Stimulated activated CD4-positive, alpha-beta T cell treated with anti-CD3 and anti-CD28 coated beads, Interleukin-12 subunit alpha, Interleukin-12 subunit beta, amount 100 ng/mL, for 4 hours (primary cell): ENCODE results near the gene IGSF22.
"Not testable (repeated sequence)": the region's sequence is repeated elsewhere in the genome, so short reads cannot be mapped to it uniquely, and the experiment has no call there.

ENCODE experiments used
- DNase-seq: peaks from one replicate; pipeline ENCODE4 v3.0.0-alpha.2; 2020

IGSF22 gene

GRCh38 chr11:18709414-18709813, 16.6 kb downstream of the IGSF22 start:
- DNase-seq: no peak

GRCh38 chr11:18707811-18708340, 18.1 kb downstream of the IGSF22 start:
- no peak for DNase-seq

DNA sequence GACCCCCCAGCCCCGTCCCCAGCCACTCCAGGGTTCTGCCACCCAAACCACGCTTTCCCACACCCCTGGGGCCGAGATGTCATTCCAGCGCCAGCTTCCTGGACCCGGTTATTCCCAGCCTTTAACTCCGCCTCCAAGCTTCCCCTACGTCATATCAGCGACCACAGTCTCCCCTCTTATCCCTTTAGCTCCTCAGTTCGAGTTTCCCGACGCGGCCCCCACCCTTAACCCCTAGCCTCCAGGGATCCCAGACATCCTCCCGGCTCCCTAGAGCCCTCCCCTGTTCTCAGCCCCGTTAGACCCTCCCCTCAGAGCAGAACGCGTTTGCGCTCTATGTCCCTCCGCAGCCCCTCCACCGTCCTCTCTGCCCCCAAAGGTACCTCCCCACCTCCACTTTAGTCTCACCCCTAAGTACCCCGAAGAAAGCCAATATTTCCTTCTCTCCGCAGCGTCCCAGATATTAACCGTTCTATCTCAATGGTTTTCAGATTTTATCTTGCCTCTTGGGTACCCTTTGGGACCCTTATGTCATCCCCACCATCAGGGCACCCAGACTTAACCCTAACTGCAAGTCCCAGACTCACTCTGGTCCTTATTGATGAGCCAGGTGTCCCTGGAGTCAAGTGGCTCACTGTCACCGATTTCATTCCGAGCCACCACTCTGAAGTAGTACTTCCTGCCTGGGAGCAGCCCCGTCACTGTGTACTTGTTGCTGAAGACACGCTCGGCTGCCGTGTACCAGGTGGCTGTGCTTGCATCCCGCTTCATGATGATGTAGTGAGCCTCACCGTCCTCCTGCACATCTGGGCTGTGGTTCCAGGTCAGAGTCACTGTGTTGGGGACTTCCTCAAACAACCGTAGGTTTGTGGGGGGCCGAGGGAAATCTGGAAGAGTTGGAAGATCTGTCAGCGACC, 19.4 kb downstream of the IGSF22 start:
- DNase-seq: peak; percentile 45

- no peak for DNase-seq
These were observed 20.2 kb downstream of the IGSF22 start for GRCh38 chr11:18705651-18706281.

- no peak for DNase-seq
These were observed 21.3 kb downstream of the IGSF22 start for GRCh38 chr11:18704698-18705097.

- DNase-seq: no peak
These were observed 21.8 kb downstream of the IGSF22 start for GRCh38 chr11:18704045-18704645.

- DNase-seq: no peak
These were observed 22.8 kb downstream of the IGSF22 start for GRCh38 chr11:18703001-18703763.

- no peak for DNase-seq
These were observed 24.3 kb downstream of the IGSF22 start for GRCh38 chr11:18701614-18702216.

- no peak for DNase-seq
These were observed 25.1 kb downstream of the IGSF22 start for GRCh38 chr11:18700872-18701271.

GRCh38 chr11:18700375-18700774, 25.6 kb downstream of the IGSF22 start:
- DNase-seq: no peak

DNA sequence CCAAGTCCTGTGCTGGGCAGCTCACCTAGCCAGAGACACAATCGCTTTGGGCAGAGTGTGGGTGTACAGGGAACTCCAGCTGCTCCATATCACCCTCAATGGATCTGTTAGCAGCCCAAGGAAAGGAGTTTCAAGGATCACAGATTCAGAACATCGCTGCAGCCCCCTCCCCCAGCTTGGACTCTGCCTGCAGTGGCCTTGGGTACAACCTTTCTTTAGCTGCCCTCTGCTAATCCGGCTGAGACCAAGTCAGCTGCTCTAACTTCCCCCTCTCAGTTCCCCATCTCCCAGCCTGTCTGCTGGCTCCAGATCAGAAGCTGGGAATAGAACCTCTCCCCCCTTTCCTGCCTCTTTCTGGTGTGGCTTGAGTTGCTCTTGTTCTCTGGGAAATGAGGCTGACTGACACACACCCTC, 26.1 kb downstream of the IGSF22 start:
- DNase-seq: no peak

DNA sequence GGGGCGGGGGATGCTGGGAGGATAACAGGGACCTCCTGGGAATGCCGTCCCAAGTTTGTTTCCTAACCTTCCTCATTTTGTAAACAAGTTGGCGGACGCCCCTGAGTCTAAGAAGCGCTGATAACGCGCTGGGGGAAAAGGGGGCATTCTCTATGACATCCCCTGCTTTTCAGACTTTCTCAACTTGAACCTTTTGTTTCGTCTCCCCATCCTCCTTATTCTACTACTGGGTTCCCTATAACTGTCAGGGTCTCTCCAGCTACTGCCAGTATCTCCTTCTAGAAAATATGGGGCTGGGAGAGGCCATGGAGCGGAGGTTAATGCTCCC, 26.8 kb downstream of the IGSF22 start:
- DNase-seq: no peak

- DNase-seq: peak; percentile 89
These were observed 27.4 kb downstream of the IGSF22 start, which contains the start of gene TMEM86A for GRCh38 chr11:18698341-18699268. TMEM86A (plus strand) TSS chr11:18698779; CDS start chr11:18698887, 108 bp downstream.

- DNase-seq: no peak
These were observed 28.4 kb downstream of the IGSF22 start for GRCh38 chr11:18697576-18697975.

DNA sequence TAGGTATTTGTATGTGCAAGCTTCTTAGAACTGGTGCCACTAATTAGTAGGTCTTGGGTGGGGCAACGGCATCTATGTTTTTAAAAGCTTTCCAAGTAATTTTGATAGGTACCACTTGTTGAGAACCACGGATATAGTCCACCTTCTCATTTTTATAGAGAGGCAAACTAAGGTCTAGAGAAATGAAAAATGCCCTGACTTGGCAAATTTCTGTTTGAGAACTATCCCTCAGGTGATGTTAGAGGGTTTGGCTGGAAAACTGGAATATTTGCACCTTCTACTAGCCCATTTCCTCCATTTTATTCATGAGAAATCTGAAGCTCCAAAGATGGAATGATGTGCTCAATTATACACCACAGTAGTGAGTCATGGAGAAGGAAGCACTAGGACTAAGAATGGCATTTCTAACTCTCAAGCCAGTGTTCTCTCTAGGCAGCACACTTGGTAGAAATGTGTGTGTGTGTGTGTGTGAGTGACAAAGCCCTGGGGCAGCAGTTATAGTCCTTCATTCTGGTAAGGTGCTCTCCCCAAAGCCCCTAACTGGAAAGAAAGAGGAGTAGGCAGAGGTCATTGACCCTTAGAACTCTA, 29.3 kb downstream of the IGSF22 start:
- DNase-seq: no peak

DNA sequence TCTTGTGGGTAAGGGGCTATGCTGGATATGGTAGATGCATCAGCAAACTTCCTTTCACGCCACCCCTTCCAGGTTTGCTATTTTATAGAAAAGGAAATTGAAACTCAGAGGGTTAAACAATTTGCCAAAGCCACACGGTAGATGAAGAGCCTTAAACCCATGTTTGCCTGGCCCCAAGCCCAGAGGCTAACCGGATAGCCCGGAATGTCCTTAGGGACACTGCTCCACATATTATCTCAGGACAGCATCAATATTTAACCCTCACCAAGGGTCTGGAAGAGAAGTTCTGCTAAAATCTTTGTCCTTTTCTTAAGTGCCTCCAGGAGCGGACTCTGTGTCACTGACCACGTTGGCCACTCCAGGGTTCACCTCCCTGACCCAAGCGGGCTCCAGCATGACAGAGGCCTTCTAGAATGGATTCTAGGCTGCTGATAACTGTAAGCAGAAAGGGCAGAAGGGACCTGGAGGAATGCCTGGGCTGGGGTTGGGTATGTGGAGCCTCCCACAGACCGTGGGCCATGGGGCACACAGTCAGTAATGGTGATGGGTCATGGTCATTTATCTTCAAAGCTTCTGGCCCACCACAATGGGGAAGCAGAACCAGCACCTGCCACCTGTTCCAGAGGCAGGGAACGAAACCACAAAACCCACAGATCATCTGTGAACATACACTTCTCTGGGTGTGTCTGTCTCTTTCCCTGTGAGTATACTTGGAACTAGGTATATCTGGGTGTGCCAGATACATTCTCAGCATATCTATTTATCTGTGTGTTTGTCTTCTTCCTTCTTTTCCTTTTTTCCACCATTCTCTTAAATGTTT, 32.8 kb downstream of the IGSF22 start:
- no peak for DNase-seq

DNA sequence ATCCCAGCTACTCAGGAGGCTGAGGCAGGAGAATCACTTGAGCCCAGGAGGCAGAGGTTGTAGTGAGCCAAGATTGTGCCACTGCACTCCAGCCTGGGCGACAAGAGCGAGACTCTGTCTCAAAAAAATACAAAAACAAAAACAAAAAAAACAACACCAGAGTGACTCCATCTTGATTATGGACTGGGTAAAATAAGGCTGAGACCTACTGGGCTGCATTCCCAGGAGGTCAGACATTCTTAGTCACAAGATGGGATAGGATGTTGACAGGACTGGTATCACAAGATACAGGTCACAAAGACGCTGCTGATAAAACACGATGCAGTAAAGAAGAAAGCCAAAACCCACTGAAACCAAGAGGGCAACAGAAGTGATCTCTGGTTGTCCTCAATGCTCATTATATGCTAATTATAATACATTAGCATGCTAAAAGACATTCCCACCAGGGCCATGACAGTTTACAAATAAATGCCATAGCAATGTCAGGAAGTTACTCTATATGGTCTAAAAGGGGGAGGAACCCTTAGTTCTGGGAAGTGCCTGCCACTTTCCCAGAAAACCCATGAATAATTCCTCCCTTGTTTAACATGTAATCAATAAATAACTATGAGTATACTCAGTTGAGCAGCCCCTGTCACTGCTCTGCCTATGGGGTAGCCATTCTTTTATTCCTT, 34.4 kb downstream of the IGSF22 start:
- DNase-seq: not testable (repeated sequence)

DNA sequence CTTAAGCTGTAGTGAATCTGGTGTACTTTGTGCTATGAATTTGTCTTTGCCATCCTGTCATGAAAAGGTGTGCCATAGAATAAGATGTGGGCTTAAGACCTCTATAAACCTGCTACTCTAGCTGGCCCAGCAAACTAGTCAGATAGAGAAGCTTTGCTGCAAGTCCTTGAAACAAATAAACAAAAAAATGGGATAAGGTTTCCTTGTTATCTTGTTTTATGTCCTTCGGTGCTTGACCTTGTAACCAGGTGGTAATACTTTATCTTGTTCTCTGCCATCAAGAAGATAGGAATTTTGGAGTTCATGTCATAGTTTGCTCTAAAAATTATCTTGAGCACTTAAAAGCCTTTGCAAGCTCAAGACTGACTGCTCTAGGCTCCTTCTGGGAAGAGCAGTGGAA, 41.7 kb downstream of the IGSF22 start:
- no peak for DNase-seq

DNA sequence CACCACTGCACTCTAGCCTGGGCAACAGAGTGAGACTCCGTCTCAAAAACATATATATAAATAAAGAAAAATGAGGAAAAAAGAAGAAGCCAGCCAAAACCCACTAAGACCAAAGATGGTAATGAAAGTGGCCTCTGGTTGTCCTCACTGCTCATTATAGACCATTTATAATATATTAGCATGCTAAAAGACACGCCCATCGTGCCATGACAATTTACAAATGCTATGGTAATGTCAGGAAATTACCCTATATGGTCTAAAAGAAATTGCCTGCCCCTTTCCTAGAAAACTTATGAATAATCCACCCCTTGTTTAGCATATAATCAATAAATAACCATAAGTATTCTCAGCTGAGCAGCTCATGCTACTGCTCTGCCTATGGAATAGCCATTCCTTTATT, 43.5 kb downstream of the IGSF22 start:
- DNase-seq: no peak
